Nephron (organoid): ENCODE results near the gene SYNGR3.

ENCODE experiments used
- H3K27ac Mint-ChIP-seq, 3 experiments: 2 replicates each; pipeline ENCODE4 v1.8.0; 2020; ENCODE audit warnings: mixed read lengths in 3 of 3, mild to moderate bottlenecking in 2 of 3, moderate library complexity in 1 of 3
- H3K27me3 Mint-ChIP-seq: 2 replicates; pipeline ENCODE4 v1.8.0; 2021; ENCODE audit warnings: low read depth, mild to moderate bottlenecking, moderate library complexity, mixed read lengths
- H3K36me3 Mint-ChIP-seq: 2 replicates; pipeline ENCODE4 v1.8.0; 2020; ENCODE audit warnings: low read depth, mixed read lengths
- H3K4me1 Mint-ChIP-seq: 2 replicates; pipeline ENCODE4 v1.8.0; 2020; ENCODE audit warnings: mixed read lengths
- H3K4me3 Mint-ChIP-seq, 3 experiments: 2 replicates each; pipeline ENCODE4 v1.8.0; 2020; ENCODE audit warnings: mild to moderate bottlenecking in 3 of 3, mixed read lengths in 3 of 3, moderate library complexity in 2 of 3
- H3K9me3 Mint-ChIP-seq: 2 replicates; pipeline ENCODE4 v1.8.0; 2020; ENCODE audit warnings: mixed read lengths
- CTCF ChIP-seq, 3 experiments: fragments of 200-600 bp; sonication (generic); IDR thresholded peaks; one replicate each; pipeline ENCODE4 v1.5.0; 2021; ENCODE audit warnings: antibody characterized with exemption in 3 of 3; ENCODE audit not compliant: unreplicated experiment in 3 of 3

Gene SYNGR3

GRCh38 chr16:1976951-1977874 lies 12.6 kb upstream of the SYNGR3 start:
- peaks cover 14% of the 10 kb centered on the region for H3K4me1 Mint-ChIP-seq
- H3K9me3 Mint-ChIP-seq: no peaks in the 10 kb centered on the region
- peaks cover 3% of the 10 kb centered on the region for H3K36me3 Mint-ChIP-seq
- H3K4me3 Mint-ChIP-seq: no peak overlapping the region
- TF ChIP-seq CTCF (IDR thresholded peaks at IDR 0.05; ENCODE audit: unreplicated experiment in 3 of 3): no peak
- H3K27ac Mint-ChIP-seq: no peak overlapping the region
- peaks cover 39% of the 10 kb centered on the region for H3K27me3 Mint-ChIP-seq

GRCh38 chr16:1977875-1978268 lies 11.9 kb upstream of the SYNGR3 start:
- H3K4me1 Mint-ChIP-seq: peaks cover 16% of the 10 kb centered on the region
- no peak overlapping the region for H3K4me3 Mint-ChIP-seq
- H3K9me3 Mint-ChIP-seq: no peaks in the 10 kb centered on the region
- no peak overlapping the region for H3K27ac Mint-ChIP-seq
- peaks cover 45% of the 10 kb centered on the region for H3K27me3 Mint-ChIP-seq
- TF ChIP-seq CTCF (IDR thresholded peaks at IDR 0.05; ENCODE audit: unreplicated experiment in 3 of 3): no peak
- peaks cover 3% of the 10 kb centered on the region for H3K36me3 Mint-ChIP-seq

GRCh38 chr16:1978476-1979120 lies 11.2 kb upstream of the SYNGR3 start:
- no peaks in the 10 kb centered on the region for H3K9me3 Mint-ChIP-seq
- no peak overlapping the region for H3K4me3 Mint-ChIP-seq
- H3K4me1 Mint-ChIP-seq: peaks cover 18% of the 10 kb centered on the region
- H3K27ac Mint-ChIP-seq: no peak overlapping the region
- no peak for TF ChIP-seq CTCF (IDR thresholded peaks at IDR 0.05; ENCODE audit: unreplicated experiment in 3 of 3)
- H3K36me3 Mint-ChIP-seq: peaks cover 3% of the 10 kb centered on the region
- H3K27me3 Mint-ChIP-seq: peaks cover 51% of the 10 kb centered on the region

GRCh38 chr16:1979271-1980029 lies 10.3 kb upstream of the SYNGR3 start:
- no peak overlapping the region for H3K4me3 Mint-ChIP-seq
- H3K27me3 Mint-ChIP-seq: peaks cover 51% of the 10 kb centered on the region
- peaks cover 18% of the 10 kb centered on the region for H3K4me1 Mint-ChIP-seq
- TF ChIP-seq CTCF (IDR thresholded peaks at IDR 0.05; ENCODE audit: unreplicated experiment in 3 of 3): no peak
- no peak overlapping the region for H3K27ac Mint-ChIP-seq
- H3K36me3 Mint-ChIP-seq: peaks cover 3% of the 10 kb centered on the region
- H3K9me3 Mint-ChIP-seq: no peaks in the 10 kb centered on the region

GRCh38 chr16:1980030-1980769 lies 9.6 kb upstream of the SYNGR3 start:
- TF ChIP-seq CTCF (IDR thresholded peaks at IDR 0.05; ENCODE audit: unreplicated experiment in 3 of 3): no peak
- Mint-ChIP-seq H3K4me1 (peaks cover 25% of the 10 kb centered on the region), H3K9me3 (no peaks in the 10 kb centered on the region), H3K4me3 (peak overlapping the region in 1 of 3 experiments; percentile 20), H3K27ac (no peak overlapping the region), H3K36me3 (peaks cover 3% of the 10 kb centered on the region), H3K27me3 (peaks cover 51% of the 10 kb centered on the region)
